NCI-H187 (cell line): ENCODE data around the gene LRPAP1.

Experiments
- DNase-seq, 2 experiments: peaks; one replicate each; lab custom pipeline; 2025; lab: John Stamatoyannopoulos, UW

The LRPAP1 gene

DNA sequence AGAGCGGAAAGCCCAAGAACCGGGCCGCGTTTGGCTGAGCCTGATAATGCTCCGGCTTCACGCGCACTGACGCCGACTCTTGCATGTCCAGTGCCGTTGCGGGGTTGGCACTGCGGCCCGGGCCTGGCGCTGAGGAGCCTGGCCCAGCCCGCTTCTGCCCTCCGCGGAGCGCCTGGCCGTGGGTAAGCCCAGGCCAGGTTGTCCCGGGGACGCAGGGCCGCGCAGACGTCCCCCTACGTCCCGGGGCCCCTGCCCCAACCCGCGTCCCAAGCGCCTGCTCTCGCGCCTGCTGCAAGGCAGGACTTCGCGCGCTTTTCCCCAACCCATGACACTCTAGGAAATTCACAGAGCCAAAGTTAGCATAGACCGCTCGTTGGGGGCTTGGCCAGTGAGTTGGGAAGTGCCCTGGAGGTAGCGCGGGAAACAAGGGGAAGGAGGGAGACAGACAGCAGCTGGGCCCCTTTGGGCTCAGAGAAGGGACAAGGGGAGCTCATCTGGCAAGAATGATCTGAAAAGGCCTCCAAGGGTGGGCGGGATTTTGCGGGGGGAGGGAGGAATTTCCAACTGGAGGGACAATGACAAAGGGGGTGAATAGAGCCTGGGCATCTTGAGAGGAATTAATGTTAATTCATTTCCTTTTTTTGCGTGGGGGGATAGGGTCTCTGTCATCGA is 665 bp upstream of the LRPAP1 start:
- no peak for DNase-seq

DNA sequence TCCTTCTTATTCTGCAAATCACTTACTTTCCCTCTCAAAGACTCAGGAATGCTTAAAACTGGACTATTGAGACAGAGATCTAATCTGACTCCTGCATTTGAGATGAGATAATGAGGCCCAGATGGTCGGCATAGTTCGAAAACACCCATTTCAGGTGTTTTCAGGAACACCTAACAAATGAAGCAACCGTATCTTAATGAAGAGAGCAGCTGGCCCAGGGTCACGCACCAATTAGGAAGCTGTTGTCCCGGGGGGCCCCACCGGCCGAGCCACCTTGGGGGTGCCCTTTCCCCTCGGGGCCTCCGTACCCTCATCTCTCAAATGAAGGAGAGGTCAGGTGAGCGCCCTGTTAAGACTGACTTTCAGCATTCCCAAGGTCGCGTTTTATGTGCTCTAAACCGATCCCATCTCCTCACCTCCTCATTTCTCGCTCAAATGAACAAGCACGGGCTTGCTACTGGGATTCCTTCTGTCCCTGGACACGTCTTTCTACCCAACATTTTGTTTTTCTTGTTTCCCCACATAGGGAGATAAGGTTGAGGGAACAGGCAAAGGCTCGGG is 824 bp downstream of the LRPAP1 start:
- DNase-seq, result no peak

DNA sequence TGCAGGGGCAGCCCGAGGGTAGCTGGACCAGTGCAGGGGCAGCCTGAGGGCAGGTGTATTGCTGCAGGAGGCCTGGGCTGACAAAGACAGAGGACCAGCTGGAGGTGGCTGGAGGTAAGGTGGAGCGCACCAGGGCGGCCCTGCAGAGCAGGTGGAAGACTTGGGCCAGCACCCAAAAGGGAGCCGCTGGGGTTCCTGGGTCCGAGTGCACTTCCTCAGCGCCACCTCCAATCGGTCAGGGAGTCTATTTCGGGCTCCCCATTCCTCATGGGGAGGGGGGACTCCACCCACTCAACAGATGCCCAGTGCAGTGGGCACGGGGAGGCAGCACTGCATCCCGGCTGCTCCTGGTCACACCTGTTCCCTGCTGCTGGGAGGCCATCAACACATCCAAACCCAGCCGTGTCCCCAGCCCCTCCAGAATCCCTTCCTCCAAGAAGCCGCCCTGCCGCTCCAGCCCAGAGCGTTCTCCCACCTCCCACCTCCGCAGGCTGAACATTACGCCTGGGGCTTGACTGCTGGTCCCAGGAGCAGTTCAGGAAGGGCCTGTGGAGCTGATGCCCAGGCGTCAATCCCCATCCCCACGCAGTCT is 1.5 kb downstream of the LRPAP1 start:
- no peak for DNase-seq

DNA sequence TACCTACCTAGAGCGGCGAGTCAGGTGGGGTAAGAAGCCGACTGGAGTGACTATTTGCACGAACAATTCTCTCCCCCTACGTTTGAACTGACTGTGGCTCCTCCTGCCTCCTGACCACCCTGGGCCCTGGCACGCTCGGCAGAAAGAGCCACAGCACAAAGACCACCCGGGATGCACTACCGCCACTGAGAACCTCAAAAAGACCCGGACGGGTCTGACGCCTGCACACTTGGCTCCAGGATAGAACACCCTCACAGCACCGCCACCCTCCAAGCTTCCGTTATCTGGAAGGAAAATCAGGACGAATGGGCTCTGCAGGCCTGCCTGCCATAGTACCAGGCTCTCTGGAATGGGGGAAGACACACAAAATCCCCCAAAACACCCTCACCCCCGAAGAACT is 2.2 kb downstream of the LRPAP1 start:
- no peak for DNase-seq

DNA sequence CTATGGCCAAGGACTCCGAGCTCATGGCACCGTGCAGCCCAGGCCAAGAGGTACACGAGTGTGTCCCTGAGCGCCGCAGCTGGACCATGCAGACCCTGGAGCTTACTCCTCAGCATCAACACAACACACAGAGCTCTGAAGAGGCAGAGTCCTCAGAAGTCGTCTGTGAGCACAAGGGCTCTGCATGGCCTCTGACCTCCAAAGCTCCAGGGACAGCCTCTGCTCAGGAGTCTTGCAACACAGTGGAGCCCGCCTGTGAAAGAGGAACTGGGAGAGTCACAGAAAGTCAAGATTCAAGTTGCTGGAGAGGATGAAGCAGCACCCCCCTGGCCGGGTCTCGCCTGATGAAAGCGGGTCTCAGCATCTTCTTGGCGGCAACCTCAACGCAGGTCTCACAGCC is 2.9 kb downstream of the LRPAP1 start:
- no peak for DNase-seq

DNA sequence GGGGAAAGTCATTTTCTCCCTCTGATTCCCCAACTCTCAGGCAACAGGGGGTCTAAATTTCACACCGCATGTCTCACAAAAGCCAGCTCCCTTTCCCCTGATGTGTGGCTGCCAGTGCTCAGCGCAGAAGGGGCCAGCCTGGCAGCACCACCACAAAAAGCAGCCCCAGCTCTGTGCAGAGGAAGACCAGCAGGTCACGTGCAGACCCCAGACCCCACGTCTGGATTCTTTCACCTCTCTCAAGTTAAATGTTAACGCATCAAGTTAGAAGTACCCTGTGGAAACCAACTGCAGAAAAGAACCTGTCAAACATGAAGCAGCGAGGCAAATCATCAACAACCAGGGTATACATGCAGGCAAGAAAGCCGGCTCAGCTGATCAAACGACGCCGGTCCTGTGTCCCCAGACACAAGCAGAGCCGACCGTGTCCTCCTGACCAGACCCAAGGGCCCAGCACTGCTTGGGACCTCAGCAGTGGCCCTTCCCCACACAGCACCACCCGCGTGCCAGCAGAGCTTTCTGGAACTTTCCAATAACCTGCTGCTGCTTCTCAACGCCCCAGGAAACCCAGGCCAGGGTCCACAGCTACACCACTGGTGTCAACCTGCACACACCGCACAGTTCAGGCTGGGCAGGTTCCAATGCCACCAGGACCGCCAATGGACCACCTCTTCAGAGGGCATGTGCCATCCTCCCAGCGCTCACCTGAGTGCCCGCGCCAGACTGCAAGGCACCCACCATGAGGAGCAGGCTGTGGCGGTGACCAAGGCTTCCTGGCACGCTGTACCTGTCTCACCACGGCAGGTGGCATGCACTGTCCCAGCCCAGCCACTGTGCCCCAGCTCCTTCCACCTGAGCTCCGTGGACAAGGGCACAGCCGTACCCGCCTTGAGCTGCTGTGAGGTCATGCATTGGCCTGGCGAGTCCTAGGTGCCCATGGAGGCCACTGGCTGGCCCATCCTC is 4.0 kb downstream of the LRPAP1 start:
- no peak for DNase-seq

DNA sequence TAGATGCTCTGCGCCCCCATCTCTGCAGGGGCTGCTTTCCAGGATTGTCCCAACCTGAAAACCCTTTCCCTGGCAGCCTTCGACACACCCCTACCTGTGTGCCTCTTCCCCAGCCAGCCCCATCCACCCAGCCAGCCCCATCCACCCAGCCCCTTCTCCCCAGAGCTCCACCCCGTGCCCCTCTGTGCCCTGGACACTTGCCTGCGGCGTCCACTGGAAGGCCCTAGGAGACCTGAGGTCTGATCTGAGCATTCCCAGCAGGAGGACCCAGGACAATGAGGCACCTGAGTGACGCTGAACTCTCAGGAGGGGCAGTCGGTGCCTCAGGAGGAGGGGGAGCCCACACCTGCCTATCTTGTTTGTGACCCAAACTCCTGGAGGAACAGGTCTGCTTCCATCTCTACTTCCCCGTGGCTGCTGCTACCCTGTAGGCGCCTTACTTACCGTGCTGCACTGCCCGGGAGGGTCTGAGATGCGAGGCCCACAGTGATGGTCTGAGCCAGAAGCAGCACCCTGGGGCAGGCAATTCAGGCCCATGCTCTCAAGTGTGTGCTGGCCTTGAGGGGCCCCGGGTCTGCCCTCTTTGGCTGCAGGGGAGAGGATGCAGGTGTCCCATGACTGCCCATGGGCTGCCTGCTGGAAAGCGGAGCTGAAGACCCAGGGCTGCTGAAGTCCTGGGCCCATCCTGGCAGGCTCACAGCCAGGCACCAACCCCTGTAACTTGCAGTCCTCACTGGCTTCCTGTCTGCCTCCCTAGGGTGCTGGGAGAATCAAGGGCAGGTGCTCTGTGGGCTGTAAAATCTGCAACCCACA is 4.9 kb downstream of the LRPAP1 start:
- no peak for DNase-seq

DNA sequence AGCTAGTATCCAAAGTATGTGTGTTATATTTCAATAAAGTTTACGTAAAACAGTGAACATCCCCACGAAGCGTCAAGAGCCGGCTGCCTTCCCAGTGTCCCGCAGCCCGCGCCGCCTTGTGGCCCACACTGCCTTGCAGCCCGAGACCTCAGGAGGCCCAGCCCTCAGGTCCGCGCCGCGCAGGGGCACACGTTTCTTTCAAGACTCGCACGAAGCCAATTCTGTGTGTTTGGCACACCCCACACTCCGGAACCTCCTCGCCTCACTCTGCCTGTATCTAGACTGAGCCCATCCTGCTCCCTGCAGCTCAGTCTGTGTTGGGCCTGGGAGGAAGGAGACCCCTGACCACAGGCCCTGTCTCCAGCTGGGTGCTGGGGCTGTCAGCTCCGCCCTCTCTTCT is 5.8 kb downstream of the LRPAP1 start:
- DNase-seq, result no peak

DNA sequence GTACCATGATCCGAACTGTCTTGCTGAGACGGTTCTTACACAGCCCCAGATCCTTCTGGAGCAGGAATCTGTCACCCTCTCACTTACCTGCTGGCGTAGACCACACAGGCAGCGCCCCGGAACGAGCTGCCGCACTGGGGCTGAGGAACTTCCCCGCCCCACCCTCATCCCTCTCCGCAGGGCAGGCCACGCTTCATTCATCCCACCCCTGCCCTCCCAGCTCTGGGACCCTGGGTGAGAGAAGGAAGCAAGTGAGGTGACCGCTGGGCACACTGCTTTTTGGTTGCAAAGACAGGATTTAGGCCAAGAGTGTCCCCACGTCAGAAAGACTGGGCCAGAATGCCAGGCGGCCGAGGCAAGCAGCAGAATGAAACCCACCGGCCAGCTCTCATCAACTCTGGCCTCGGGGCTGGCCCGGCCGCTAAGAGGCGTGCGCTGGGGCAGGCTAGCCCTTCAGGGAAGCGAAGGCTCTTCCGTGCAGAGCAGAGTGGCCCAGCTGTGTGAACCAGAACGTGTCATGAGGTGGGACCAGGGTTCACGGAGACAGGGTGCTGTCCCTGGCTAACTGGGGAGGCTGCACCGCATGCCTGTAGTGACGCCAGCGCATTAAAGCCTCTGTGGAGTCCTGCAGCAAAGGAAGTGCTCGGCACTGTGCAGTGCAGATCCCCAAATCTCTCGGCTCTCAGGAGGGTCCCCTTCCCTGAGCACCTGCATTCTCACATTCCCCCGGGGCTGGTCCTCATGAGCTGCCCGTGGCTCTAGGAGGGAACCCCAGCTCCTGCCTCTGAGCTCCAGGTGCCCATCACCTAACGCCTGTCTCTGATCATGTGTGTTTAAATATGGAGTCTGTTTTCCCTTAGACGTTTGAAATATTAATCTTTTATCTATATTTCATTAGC is 6.4 kb downstream of the LRPAP1 start:
- DNase-seq, result no peak

DNA sequence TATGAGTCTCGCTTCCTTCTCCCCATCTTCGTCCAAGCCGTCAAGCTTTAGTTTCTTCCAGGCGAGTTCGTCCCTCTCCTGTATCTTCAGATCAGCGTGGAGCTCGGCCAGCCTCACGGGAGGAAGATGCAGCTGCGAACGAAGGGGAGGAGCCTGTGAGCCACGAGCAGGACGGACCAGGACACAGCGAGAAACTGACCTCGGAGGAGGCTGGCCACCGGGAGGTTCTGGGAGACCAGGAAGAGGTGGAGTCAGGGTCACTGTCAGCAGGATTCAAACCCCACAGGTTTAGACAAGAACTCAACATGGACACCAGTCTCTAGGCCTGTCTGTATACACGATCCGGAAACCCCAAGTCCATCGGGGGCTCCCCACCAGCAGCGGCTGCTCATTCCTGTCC is 7.3 kb downstream of the LRPAP1 start:
- no peak for DNase-seq

DNA sequence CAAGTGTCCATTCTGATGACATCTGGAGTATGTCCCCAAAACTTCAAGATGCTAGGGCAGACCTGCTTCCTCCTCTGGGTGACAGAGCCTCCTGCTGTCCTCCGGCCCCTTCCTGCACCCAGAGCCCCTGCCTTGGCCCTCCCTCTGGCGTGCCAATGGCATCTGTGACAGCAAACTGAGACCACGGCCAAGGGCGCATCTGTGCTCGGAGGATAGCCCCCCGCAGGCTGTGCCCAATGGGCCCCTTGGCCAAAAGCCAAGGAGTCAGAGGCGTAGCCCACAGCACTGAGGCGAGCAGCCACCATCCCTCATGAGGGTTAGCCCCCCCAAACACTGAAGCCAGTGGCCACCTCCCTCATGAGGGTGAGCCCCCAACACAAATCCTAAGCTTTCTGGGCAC is 7.9 kb downstream of the LRPAP1 start:
- no peak for DNase-seq

DNA sequence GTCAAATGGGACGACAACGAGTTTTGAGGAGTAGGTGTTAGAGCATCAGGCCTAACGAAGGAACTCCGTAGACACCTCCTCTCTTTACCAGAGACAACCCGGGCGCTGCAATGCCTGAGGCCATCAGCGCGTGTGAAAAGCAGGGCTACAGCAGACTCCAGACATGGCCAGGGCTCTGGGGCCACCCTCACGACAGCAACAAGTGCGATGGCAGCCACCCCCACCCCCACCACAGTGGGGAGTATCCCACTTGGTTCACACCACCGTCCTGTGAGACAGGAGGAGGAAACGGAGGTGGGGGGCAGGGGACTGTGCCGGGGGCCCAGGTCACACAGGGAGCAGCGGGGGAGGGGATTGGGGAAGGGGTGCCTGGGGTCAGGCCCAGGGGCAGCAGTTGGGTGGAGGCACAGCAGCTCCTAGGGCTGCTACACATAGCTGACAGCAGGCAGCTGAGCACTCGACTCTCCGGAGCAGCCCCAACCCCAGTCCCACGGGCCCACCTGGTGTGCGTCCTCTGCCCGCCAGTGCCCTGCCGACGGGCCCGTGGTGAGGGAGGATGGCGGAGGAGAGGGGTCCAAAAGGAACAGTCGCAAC is 8.5 kb downstream of the LRPAP1 start:
- no peak for DNase-seq

DNA sequence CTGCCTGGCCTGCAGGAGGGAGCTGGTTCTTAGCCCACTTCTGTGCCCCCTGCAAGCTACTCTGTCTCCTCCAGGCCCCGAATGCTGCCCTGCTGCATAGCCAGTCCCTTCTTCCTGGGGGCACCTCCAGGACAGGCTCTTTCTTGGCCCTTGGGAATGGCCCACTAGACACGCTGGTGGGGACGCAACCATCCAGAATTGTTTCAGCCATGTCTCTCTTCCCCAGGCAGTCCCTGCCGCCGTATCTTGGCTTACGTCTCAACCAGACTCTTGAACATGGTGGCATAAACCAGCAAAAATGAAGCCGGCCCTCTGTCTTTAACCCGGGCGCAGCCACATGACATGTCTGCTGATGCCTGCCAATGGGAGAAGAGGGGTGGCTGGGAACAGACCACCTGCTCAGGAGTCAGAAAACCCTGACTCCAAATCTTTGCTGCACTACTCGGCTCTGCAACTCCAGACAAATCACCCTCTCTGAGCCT is 9.0 kb downstream of the LRPAP1 start:
- no peak for DNase-seq

DNA sequence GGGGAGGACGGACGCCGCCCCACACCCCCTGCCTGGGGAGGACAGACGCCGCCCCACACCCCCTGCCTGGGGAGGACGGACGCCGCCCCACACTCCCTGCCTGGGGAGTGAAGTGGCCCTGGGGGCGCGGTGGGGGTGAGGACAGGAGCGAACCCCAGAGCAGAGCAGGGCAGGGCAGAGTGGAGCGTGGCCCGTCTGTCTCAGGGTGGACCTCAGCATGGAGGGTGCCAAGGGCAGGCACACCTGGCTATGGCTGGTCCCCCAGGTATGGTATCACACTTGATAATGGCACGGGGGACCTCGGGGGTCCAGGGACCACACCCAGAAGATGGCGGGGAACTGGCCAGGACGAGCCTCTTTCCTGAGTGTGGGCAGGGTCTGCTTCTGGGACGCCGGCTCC is 9.6 kb downstream of the LRPAP1 start:
- no peak for DNase-seq

DNA sequence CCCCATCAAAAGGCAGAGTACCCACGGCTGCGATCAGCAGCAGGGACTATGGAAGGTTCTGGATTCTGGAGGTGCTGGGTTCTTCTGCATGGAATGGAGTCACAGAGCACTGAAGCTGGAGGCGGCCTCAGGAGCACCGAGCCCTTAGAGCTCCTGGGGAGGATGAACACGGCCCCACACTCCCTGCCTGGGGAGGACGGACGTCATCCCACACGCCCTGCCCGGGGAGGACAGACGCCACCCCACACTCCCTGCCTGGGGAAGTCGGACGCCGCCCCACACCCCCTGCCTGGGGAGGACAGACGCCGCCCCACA is 9.9 kb downstream of the LRPAP1 start:
- DNase-seq, result no peak

DNA sequence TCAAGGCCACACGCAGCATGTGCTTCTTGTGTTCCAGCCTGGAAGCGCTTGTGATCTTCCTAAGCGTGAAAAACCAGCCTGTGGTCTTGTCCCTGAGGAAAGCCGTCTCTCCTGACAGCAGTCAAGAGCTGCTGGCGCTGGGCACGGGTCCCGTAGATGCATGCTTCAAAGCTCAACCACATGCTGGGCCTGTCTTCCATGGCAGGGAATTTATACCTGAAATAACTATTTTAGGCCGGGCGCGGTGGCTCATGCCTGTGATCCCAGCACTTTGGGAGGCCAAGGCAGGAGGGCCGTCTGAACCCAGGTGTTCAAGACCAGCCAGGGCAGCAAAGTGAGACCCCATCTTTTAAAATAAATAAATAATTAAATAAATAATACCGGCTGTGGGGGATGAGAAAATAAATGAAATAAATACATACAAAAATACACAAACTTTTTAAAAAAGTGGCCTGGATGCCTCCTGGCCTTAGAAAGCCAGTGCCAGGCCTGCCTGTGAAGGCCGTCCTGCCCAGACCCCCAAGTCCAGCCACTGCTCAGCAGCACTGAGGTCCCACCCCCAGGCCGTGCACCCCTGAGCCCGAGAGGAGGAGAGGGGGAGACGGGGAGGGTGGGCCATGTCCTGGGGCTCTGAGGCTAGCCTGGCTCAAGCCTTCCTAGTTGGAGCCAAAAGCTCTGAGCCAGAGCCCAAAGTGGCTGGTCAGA is 10.4 kb downstream of the LRPAP1 start:
- DNase-seq, result no peak

DNA sequence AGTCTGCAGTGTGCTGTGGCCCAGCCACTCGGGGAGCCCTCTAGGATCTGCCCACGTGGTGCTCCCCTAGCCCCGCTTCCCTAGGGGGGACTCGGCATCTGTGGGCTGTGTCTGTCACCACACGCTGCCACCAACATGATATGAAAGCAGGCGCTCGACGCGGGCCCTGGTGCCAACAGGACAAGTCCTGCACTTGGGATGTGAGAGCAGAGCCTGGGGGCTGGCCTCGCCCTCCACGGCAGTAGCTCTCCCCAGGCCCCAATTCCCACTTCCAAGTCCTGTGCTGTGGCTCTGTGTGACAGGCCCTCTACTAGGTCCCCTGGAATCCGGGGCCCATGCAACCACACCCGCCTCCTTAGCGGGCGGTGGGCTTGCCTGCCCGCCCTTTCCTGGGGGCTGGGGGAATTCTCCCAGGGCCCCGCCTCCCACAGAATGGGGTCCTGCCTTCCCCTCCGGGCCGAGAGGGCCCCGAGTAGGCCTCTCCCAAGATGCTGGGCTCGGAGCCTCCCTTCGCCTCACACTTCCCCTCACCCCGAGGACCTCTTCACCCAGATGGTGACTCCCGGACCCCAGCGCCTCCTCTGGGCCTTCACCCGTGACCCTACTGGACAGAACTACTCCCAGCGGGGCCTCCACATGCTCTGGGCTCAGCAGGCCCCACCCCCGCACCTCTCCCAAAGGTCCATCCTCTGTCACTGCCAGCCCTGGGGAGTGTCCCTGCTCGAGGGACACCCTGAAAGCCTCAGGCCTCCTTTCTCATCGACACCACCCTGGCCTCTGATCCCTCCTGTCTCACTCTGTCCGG is 11.2 kb downstream of the LRPAP1 start:
- no peak for DNase-seq

DNA sequence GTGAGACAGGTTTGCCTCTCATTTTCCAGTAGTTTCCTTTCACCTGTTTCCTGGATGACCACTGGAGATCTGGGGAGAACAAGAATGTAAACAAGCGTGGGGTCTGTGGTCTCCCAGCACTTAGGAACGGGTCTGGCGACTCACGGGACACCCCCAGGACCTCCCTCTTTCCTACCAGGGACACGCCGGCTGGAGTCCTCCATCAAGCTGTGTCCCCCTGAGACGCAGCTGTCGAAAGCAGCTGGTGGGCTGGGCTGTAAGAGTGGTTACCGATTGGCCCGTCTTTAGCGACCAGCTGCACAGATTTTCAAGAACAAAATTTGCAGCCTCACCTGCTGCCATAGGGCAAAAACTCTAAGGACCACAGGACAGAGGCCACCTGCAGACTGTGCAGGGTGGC is 11.9 kb downstream of the LRPAP1 start:
- no peak for DNase-seq
